CD14-positive monocyte (primary cell): ENCODE measurements around the gene CASP10. TPM values are rescaled to one million over a fixed set of nuclear protein-coding genes. Genes with fewer than 3 reads are reported as not detected.

Experiments used
- DNase-seq, 3 donors: peaks; one replicate each; pipeline ENCODE4 v3.0.0-alpha.2; 2011 to 2022
- H2AFZ ChIP-seq: 2 replicates; pipeline ENCODE4 v1.6.0; 2012; ENCODE audit warnings: mild to moderate bottlenecking, low read depth, low read length, inconsistent platforms; ENCODE audit not compliant: insufficient read depth, poor library complexity, severe bottlenecking
- H3K27ac ChIP-seq, 2 donors: 1 replicate in 1 of 2; 2 replicates in 1 of 2; pipeline ENCODE4 v1.5.1; 2012 to 2013; ENCODE audit warnings: low read length in 2 of 2, control low read depth in 1 of 2, inconsistent platforms in 1 of 2, low read depth in 1 of 2, mild to moderate bottlenecking in 1 of 2
- H3K27me3 ChIP-seq, 2 donors: one replicate each; pipeline versions ENCODE4 v1.6.0 to v1.6.1; 2011 to 2013; ENCODE audit warnings: low read length in 2 of 2; ENCODE audit not compliant: control insufficient read depth in 2 of 2, insufficient read depth in 2 of 2
- H3K36me3 ChIP-seq, 2 donors: replicated peaks in 1 of 2; 1 replicate in 1 of 2; 2 replicates in 1 of 2; pipeline versions ENCODE4 v1.5.1 to v1.6.1; 2012 to 2013; ENCODE audit warnings: low read length in 2 of 2, control low read depth in 1 of 2, inconsistent platforms in 1 of 2, mild to moderate bottlenecking in 1 of 2; ENCODE audit not compliant: insufficient read depth in 2 of 2, control insufficient read depth in 1 of 2
- H3K4me1 ChIP-seq, 2 donors: 1 replicate in 1 of 2; 2 replicates in 1 of 2; pipeline versions ENCODE4 v1.5.1 to v1.6.1; 2012 to 2013; ENCODE audit warnings: low read length in 2 of 2, control low read depth in 1 of 2, inconsistent platforms in 1 of 2, mild to moderate bottlenecking in 1 of 2, moderate library complexity in 1 of 2; ENCODE audit not compliant: insufficient read depth in 2 of 2, control insufficient read depth in 1 of 2
- H3K4me2 ChIP-seq: replicated peaks from 2 replicates; pipeline ENCODE3; 2012; ENCODE audit warnings: low read length, moderate library complexity, mild to moderate bottlenecking; ENCODE audit not compliant: poor library complexity, severe bottlenecking; ENCODE audit errors: extremely low read depth
- H3K4me3 ChIP-seq, 3 experiments: fragments of 200-600 bp in 1 of 3; sonication (generic) in 1 of 3; replicated peaks in 1 of 3; 1 replicate in 2 of 3; 2 replicates in 1 of 3; pipeline ENCODE4 v1.5.1; 2011 to 2013; ENCODE audit warnings: low read length in 3 of 3, mild to moderate bottlenecking in 3 of 3, control low read depth in 2 of 3, low read depth in 2 of 3, inconsistent platforms in 1 of 3, moderate library complexity in 1 of 3
- H3K79me2 ChIP-seq: 2 replicates; pipeline ENCODE4 v1.6.0; 2012; ENCODE audit warnings: mild to moderate bottlenecking, control low read depth, inconsistent platforms, low read length, moderate library complexity; ENCODE audit not compliant: insufficient read depth
- H3K9ac ChIP-seq: 2 replicates; pipeline ENCODE4 v1.6.0; 2017; ENCODE audit warnings: low read length, mild to moderate bottlenecking; ENCODE audit not compliant: insufficient read depth, poor library complexity, severe bottlenecking
- H3K9me3 ChIP-seq, 2 donors: replicated peaks in 1 of 2; 1 replicate in 1 of 2; 2 replicates in 1 of 2; pipeline versions ENCODE4 v1.5.1 to v1.6.1; 2012 to 2013; ENCODE audit warnings: low read length in 2 of 2, control low read depth in 1 of 2; ENCODE audit not compliant: control insufficient read depth in 1 of 2, insufficient read depth in 1 of 2
- H4K20me1 ChIP-seq: 2 replicates; pipeline ENCODE4 v1.6.0; 2012; ENCODE audit warnings: mild to moderate bottlenecking, low read length, control low read depth, moderate library complexity; ENCODE audit not compliant: insufficient read depth
- H3K27ac Mint-ChIP-seq, 7 donors: one replicate each; pipeline ENCODE4 v1.8.0; 2020; ENCODE audit warnings: mild to moderate bottlenecking in 7 of 7, mixed read lengths in 7 of 7, moderate library complexity in 6 of 7, inconsistent platforms in 2 of 7
- H3K27me3 Mint-ChIP-seq, 3 donors: one replicate each; pipeline ENCODE4 v1.8.0; 2021 to 2022; ENCODE audit warnings: low read depth in 3 of 3, mild to moderate bottlenecking in 3 of 3, mixed read lengths in 3 of 3, moderate library complexity in 3 of 3, inconsistent platforms in 1 of 3
- H3K36me3 Mint-ChIP-seq, 2 donors: one replicate each; pipeline ENCODE4 v1.8.0; 2020; ENCODE audit warnings: mixed read lengths in 2 of 2, inconsistent platforms in 1 of 2, mild to moderate bottlenecking in 1 of 2
- H3K4me1 Mint-ChIP-seq: one replicate; pipeline ENCODE4 v1.8.0; 2020; ENCODE audit warnings: mild to moderate bottlenecking, mixed read lengths
- H3K4me3 Mint-ChIP-seq, 2 donors: one replicate each; pipeline ENCODE4 v1.8.0; 2020; ENCODE audit warnings: mild to moderate bottlenecking in 2 of 2, mixed read lengths in 2 of 2, moderate library complexity in 1 of 2
- H3K9me3 Mint-ChIP-seq, 7 donors: one replicate each; pipeline ENCODE4 v1.8.0; 2020 to 2022; ENCODE audit warnings: mixed read lengths in 7 of 7, mild to moderate bottlenecking in 6 of 7, moderate library complexity in 6 of 7, inconsistent platforms in 2 of 7
- WGBS: methylation state at CpG from one replicate; pipeline ENCODE4 v1.1.5; 2013; ENCODE audit warnings: missing lambda C conversion rate; ENCODE audit not compliant: insufficient coverage; 5-methylcytosine and 5-hydroxymethylcytosine counted together
- intact Hi-C, 2 donors: fragments of 100-400 bp; cut with micrococcal nuclease; formaldehyde crosslinking; loops; one replicate each; pipeline versions ENCODE4 v1.15.0 to v1.15.1; 2023
- polyA plus RNA-seq, 3 donors: library from polyadenylated mRNA; depleted of rRNA in 1 of 3; unstranded in 2 of 3; stranded (reverse) in 1 of 3; fragments of 300-500 nt in 2 of 3; fragments of >200 nt in 1 of 3; fragmentation: Illumina TruSeq in 2 of 3; gene quantifications; 1 replicate in 2 of 3; 2 replicates in 1 of 3; pipeline ENCODE4 v1.2.3, GENCODE V29; 2012 to 2021
- TF ChIP-seq, protein P1 (sequence below): fragments of 200-600 bp; IDR thresholded peaks from one replicate; pipeline ENCODE4 v1.8.0; 2022; ENCODE audit warnings: antibody characterized with exemption, mild to moderate bottlenecking

CASP10 gene
- polyA plus RNA-seq, 3 donors = 17.7 to 23.3 (median 18.9) TPM

DNA sequence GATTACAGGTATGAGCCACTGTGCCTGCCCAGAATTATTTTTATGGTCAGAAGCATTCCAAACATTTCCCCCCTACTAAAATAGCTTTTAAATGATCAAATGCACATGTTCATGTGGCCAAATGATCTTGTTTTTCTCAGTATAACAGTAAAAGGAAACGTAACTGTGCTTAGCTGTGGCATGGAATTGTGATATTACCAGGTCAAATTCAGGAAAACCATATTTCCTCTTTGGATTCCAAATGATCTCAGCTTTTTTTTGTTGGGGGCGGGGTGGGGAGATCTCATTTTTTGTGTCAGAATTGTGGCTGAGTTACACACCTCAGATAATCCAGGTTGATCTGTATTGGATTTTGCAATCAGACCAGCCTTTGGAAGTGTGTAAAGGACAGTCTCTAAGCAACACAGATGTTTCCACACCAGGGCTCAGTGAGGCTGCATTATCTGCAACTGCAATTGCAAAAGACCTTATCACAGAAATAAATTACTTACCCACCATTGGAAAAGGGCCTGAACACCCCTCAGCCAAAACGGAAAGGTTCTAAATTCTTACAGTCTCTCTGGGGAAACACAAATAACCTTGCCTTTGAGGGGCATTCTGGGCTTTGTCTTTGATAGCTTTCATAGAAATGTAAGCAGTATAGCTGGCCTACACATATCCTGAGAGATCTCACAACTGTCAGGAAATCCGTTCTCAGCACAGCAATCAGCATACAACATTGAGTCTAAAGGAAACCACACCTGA is 8.4 kb downstream of the CASP10 start:
- no peak overlapping the region for H3K9ac ChIP-seq
- no peaks in the 10 kb centered on the region for H3K9me3 Mint-ChIP-seq

GRCh38 chr2:201194097-201194496 is 11.2 kb downstream of the CASP10 start:
- H4K20me1 ChIP-seq = peaks cover 61% of the 10 kb centered on the region
- H3K79me2 ChIP-seq = peaks cover 66% of the 10 kb centered on the region
- peak overlapping the region in 1 of 2 donors; percentile 68 for H3K27ac ChIP-seq
- intact Hi-C loops = loop anchor here in 1 of 2 donors (5.0 kb wide), 1 partner anchor 33 kb away; no protein-coding TSS in a partner anchor
- Mint-ChIP-seq H3K4me1 (peaks cover 44% of the 10 kb centered on the region), H3K4me3 (peak overlapping the region in 1 of 2 donors; percentile 57), H3K9me3 (no peaks in the 10 kb centered on the region), H3K36me3 (peaks cover 60 to 81% of the 10 kb centered on the region in 2 donors), H3K27me3 (no peaks in the 10 kb centered on the region), H3K27ac (peak overlapping the region; percentile 73 to 84 (median 79))
- no CpG with 5 or more reads among the region's 3 CpGs for WGBS
- TF ChIP-seq, protein P1, sequence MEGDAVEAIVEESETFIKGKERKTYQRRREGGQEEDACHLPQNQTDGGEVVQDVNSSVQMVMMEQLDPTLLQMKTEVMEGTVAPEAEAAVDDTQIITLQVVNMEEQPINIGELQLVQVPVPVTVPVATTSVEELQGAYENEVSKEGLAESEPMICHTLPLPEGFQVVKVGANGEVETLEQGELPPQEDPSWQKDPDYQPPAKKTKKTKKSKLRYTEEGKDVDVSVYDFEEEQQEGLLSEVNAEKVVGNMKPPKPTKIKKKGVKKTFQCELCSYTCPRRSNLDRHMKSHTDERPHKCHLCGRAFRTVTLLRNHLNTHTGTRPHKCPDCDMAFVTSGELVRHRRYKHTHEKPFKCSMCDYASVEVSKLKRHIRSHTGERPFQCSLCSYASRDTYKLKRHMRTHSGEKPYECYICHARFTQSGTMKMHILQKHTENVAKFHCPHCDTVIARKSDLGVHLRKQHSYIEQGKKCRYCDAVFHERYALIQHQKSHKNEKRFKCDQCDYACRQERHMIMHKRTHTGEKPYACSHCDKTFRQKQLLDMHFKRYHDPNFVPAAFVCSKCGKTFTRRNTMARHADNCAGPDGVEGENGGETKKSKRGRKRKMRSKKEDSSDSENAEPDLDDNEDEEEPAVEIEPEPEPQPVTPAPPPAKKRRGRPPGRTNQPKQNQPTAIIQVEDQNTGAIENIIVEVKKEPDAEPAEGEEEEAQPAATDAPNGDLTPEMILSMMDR = no peak
- peaks cover 53 to 72% of the 10 kb centered on the region in 2 donors for H3K36me3 ChIP-seq
- H3K9ac ChIP-seq = no peak overlapping the region
- peak overlapping the region; percentile 41 for H3K4me2 ChIP-seq
- peaks cover 26 to 38% of the 10 kb centered on the region in 2 donors for H3K4me1 ChIP-seq
- H3K27me3 ChIP-seq = no peaks in the 10 kb centered on the region
- no peak overlapping the region for H2AFZ ChIP-seq
- no peaks in the 10 kb centered on the region for H3K9me3 ChIP-seq
- peak; percentile 29 to 54 (median 32) for DNase-seq
- H3K4me3 ChIP-seq = peak overlapping the region in 1 of 3 experiments; percentile 12

More for the DNA sequence above, 8.4 kb downstream of the CASP10 start:
- peaks cover 58 to 81% of the 10 kb centered on the region in 2 donors for H3K36me3 ChIP-seq
- peaks cover 23 to 43% of the 10 kb centered on the region in 2 donors for H3K4me1 ChIP-seq
- peaks cover 81% of the 10 kb centered on the region for H3K79me2 ChIP-seq
- peaks cover 76% of the 10 kb centered on the region for H4K20me1 ChIP-seq
- H3K4me2 ChIP-seq = no peak overlapping the region
- H2AFZ ChIP-seq = no peak overlapping the region
- peak overlapping the region in 1 of 2 donors; percentile 63 for H3K27ac ChIP-seq
- no CpG with 5 or more reads among the region's 4 CpGs for whole genome bisulfite sequencing
- peak overlapping the region in 5 of 7 donors; percentile 2 to 54 (median 15) for H3K27ac Mint-ChIP-seq
- TF ChIP-seq, protein P1 = no peak
- intact Hi-C loops = loop anchor here in 1 of 2 donors (5.0 kb wide), 1 partner anchor 36 kb away; no protein-coding TSS in a partner anchor
- no peaks in the 10 kb centered on the region for H3K27me3 Mint-ChIP-seq
- no peak for DNase-seq
- H3K4me3 Mint-ChIP-seq = no peak overlapping the region
- H3K4me1 Mint-ChIP-seq = peaks cover 57% of the 10 kb centered on the region
- H3K4me3 ChIP-seq = no peak overlapping the region
- no peaks in the 10 kb centered on the region for H3K9me3 ChIP-seq
- H3K36me3 Mint-ChIP-seq = peaks cover 69 to 85% of the 10 kb centered on the region in 2 donors
- no peaks in the 10 kb centered on the region for H3K27me3 ChIP-seq
